HG03565 (cell line): ENCODE data around the gene SCAMP4.

Experiments
- ATAC-seq: cut with Tn5 transposase; IDR thresholded peaks from one replicate; pipeline ENCODE4 v1.9.1; 2021; ENCODE audit warnings: mild to moderate bottlenecking, moderate library complexity; ENCODE audit not compliant: unreplicated experiment

The SCAMP4 gene

GRCh38 chr19:1936916-1937610, 31.9 kb downstream of the SCAMP4 start:
- no peak for ATAC-seq

DNA sequence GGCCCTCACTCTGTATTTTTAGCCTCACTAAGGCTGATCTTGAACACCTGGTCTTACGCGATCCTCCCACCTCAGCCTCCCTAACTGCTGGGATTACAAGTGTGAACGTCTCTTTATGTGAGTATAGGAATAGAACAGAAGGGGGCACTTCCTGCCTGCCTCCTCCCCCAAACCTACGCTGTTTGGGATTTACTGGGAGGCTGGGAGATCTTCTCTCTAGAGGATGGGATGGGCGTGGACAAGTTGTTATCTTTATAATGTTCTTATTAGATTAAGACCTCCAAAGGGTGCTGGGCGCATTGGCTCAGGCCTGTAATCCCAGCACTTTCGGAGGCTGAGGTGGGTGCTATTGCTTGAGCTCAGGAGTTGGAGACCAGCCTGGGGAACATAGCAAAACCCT, 32.9 kb downstream of the SCAMP4 start:
- no peak for ATAC-seq

- ATAC-seq: no peak
Observed at GRCh38 chr19:1941146-1942077, 36.2 kb downstream of the SCAMP4 start, which contains the start of gene CSNK1G2. CSNK1G2 (plus strand) TSS chr19:1941172; CDS start chr19:1969773, 28,601 bp downstream.

DNA sequence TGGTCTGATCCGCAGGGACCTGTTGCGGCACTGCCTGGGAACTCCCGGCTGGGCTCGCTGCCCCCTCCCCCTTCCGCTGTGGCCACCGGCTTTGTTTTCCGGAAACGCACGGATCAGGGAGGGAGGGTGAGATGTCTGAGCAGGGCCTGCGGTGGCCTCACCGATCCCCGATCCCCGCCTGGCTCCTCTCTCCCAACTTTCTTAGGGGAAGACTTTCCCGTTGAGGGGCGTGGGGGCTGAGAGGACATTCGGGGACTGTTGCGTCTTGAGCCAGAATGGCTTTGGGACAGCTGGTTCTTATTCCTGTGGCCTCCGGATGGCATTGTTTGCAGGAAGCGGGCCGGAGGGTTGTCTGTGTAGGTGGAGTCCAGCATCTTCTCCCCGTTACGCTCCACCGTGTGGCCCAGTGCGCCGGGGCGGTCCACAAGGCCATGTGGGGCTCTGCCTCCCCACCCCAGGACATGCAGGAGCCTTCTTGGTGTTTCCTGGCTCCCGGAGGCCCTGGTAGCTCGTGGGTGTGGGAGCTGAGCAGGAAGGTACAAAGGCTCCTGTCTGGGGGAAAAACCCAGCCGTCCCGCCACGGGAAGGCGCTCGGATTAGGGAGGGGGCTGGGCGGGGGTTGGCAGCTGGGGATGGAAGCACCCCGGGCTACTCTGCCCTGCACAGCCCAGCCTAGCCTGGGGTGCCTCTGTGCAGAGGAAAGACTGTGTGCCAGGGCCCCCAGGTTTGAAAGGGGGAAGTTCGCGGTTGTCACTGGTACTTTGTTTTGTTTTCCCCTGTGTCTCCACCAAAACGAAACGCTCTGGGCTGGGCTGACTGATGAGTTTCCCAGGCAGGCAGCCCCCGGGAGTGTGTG, 37.1 kb downstream of the SCAMP4 start:
- no peak for ATAC-seq

DNA sequence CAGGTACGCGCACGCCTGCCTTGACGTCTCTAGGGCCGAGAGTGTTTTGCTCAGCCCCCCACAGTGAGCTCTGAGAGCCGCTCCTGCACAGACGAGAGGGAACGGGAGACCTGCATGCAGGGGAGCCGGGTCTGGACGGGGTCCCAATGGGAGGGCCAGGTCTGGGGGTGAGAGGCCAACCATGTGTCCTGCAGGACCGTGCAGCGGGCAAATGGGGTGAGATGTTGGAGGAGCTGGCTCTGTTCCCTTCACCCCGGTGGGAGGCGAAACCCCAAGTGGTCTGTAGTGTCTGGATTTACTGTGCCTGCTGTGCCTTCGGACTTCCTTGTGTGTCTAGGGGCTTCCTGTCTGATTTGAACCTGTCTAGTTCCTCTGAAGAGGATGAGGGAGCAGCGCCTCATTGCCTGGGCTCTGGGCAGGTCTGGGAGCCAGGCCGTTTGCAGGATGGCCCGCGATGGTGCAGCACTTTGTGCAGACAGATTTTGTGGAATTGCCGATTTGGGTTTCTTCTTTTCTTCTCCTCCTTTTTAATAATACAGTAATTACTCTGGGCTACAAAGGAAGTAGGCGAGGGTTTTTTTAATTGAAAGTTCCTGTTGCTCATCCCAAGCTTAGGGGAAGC, 37.8 kb downstream of the SCAMP4 start:
- no peak for ATAC-seq

- no peak for ATAC-seq
Observed at GRCh38 chr19:1943661-1944087, 38.5 kb downstream of the SCAMP4 start.

- no peak for ATAC-seq
Observed at GRCh38 chr19:1944088-1944915, 39.1 kb downstream of the SCAMP4 start.

DNA sequence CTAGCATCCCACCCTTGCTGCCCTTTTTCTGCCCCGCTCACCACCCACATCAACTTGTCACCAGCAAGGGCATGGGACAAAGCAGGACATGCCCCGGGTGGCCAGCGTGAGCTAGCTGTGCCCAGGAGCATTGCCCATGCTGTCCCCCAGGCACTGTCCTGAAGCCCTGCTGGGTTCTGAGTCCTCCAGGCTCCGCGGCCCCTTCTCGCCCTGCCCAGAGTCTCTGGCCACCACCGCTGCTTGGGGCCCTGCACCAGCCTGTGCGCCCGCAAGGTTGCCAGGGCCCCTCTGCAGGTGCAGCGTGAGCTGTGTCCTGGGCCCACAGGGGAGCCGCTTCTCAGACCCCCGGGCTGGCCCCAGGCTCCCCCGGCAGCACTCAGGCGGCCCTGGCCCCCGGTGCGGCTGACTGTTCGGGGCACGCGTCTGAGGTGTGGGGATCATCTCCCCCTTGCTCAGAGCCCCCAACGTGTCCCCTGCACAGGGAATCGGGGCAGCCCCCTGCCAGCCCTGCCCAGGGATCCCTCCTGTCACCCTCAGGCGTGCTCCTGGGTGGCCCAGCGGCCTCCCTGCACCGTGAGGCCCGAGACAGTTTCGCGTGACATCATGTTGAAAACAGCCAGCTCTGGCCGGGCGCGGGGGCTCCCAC, 39.8 kb downstream of the SCAMP4 start:
- no peak for ATAC-seq

GRCh38 chr19:1945899-1946298, 40.7 kb downstream of the SCAMP4 start:
- ATAC-seq: no peak

DNA sequence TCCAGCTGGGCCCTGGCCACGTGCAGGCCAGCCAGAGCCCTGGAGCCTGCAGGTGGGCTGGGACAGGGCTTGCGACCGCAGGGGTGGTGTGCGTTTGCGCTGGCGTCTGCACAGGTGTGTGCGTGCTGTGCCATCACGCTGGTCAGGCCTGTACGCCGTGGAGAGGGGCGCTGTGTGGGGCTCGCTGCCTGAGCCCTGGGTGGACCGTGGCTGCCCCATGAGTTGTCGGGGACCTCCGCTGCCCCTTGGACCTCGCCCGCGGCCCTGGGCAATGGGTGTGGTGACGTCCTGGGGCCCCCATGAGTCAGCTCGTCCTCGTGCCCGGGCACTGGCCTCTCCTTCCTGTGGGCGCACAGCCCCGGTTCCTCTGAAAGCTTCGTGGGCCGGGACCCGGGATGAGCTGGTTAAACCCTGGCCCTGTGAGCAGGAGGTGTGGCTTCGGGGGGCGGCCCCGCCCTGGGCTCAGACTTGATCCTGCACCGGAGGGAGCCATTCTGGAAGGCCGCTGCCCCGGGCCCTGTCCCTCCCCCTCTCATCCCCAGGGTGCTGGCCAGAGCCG, 42.5 kb downstream of the SCAMP4 start:
- no peak for ATAC-seq

- ATAC-seq: no peak
Observed at GRCh38 chr19:1949304-1950101, 44.3 kb downstream of the SCAMP4 start.

- ATAC-seq: no peak
Observed at GRCh38 chr19:1950640-1951039, 45.4 kb downstream of the SCAMP4 start.

DNA sequence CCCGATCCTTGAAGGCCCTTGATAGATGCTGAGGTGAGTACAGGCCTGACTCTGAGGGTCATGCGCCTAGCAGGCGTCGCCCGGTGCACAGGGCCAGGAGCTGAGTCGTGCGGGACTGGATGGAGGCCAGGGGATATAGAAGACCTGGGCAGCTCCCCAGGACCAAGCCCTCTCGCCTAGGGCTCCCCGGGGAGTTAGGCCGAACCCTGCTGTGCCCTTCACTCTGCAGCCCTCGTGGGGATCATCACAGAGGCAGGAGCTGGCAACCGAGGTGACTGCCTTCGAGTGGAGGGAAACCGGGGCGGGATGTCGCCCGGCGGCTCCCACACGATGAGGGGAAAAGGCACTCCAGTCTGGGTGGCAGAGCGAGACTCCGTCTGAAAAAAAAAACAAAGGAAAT, 47.4 kb downstream of the SCAMP4 start:
- no peak for ATAC-seq

DNA sequence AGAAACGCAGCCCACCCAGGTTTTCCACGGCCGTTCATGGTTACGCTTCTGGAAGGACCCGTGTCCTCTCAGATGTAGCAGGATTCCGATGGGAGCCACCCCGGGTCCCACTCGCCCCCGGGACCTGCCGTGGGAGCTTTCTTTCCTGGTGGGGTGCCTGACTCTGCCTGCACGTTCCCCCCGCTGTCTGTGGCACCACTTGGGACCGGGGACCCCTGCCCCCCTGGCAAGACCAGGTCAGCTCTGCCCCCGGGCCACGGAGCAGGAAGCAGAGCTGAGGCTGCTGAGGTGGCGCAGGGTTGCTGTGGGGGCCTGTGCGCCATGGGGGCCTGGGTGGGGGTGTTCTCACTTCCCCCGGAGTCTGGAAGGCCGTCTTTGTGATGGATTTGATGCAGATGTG, 47.8 kb downstream of the SCAMP4 start:
- ATAC-seq: no peak

- ATAC-seq: no peak
Observed at GRCh38 chr19:1953441-1954094, 48.4 kb downstream of the SCAMP4 start.

DNA sequence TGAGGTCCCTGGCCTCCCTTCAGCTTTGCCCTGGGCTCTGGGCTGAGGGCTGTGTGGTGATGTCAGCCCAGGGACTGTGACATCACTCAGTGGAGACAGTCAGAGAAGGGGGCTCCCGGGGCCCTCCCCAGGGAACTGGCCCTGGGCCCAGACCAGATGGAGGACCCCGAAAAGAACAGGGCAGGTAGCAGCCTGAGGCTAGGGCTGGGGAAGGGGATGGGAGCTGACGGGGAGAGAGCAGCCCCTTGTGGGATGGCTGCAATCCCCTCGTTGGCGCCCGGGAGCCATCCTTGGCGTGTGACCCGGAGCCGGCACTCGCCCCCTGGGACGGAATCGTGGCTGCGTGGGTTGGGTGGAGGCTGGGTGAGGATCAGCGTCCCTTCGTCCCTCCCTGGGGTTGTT, 49.3 kb downstream of the SCAMP4 start:
- ATAC-seq: no peak
